ENCODE data around the gene CKS1B. TPM values are rescaled to one million over a fixed set of nuclear protein-coding genes. Genes with fewer than 3 reads are reported as not detected.

Gene CKS1B
- total and polyA plus RNA-seq, 9 of the 15 experiments (the other 6 are each of a cell fraction or from before 2014, with no cell fraction given), result 215 to 1,103 (median 460) TPM

DNA sequence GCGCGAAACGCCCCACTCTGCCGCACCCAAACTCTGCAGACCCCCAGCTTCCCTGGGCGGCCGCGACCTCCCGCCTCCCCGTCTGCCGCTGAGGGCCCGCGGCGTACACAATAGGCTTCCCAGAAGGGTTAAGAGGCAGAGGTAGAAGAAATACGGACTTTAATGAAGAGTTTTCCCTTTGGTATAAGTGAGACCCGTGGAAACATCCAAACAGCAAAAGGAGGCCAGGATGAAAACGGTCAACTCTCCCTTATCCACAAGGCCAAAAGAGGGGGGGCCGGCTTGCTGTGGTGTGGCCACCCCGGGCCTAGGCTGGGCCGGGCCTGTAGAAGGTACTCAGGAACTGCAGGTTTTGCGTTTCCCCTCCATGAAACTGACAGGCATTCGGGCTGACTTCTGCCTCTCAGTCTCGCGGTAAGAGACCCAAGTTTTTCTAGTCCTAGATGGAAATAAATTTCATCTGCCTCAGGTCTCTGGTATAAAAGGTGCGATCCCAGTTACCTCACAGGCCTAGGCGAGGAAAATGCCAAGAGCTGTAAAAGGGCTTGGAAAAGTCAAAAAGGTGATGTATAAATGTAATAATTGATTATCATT lies 12.2 kb upstream of the CKS1B start (continued):
- TF ChIP-seq, protein P1, sequence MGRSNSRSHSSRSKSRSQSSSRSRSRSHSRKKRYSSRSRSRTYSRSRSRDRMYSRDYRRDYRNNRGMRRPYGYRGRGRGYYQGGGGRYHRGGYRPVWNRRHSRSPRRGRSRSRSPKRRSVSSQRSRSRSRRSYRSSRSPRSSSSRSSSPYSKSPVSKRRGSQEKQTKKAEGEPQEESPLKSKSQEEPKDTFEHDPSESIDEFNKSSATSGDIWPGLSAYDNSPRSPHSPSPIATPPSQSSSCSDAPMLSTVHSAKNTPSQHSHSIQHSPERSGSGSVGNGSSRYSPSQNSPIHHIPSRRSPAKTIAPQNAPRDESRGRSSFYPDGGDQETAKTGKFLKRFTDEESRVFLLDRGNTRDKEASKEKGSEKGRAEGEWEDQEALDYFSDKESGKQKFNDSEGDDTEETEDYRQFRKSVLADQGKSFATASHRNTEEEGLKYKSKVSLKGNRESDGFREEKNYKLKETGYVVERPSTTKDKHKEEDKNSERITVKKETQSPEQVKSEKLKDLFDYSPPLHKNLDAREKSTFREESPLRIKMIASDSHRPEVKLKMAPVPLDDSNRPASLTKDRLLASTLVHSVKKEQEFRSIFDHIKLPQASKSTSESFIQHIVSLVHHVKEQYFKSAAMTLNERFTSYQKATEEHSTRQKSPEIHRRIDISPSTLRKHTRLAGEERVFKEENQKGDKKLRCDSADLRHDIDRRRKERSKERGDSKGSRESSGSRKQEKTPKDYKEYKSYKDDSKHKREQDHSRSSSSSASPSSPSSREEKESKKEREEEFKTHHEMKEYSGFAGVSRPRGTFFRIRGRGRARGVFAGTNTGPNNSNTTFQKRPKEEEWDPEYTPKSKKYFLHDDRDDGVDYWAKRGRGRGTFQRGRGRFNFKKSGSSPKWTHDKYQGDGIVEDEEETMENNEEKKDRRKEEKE (IDR thresholded peaks at IDR 0.05; ENCODE audit: borderline replicate concordance in 1 of 2, control insufficient read depth in 1 of 2, low read depth in 2 of 2, low read length in 1 of 2), result 0 out of 4 replicates have a peak, but pooled peaks of 1 of the 2 experiments have one; percentile 32
- TF ChIP-seq ZBTB7A (IDR thresholded peaks at IDR 0.05; ENCODE audit: borderline replicate concordance, control insufficient read depth, low read depth, low read length) (peak; percentile 58; the same call in 1 of the 2 replicates), ARNT (IDR thresholded peaks at IDR 0.05) (0 out of 4 replicates have a peak, but pooled peaks of 1 of the 2 experiments have one; percentile 30), MAFK (IDR thresholded peaks at IDR 0.05; ENCODE audit: low read length) (no peak), ZEB2 (IDR thresholded peaks at IDR 0.05) (no peak), ZNF586 (CRISPR knock-in tag; conservative IDR thresholded peaks at IDR 0.05) (no peak), RB1 (IDR thresholded peaks at IDR 0.05; ENCODE audit: low read depth) (0 out of 2 replicates have a peak, but pooled peaks have one; percentile 2), SREBF2 (CRISPR knock-in tag; IDR thresholded peaks at IDR 0.05) (no peak), CXXC5 (CRISPR knock-in tag; IDR thresholded peaks at IDR 0.05) (no peak), SIN3A (IDR thresholded peaks at IDR 0.05; ENCODE audit: borderline replicate concordance in 2 of 2, control insufficient read depth in 1 of 2, low read depth in 2 of 2, low read length in 2 of 2) (peak in 1 of 2 experiments; percentile 43; a peak in 1 of 4 replicates), RBFOX2 (IDR thresholded peaks at IDR 0.05; ENCODE audit: low read depth, low read length) (peak; percentile 68), PKNOX1 (IDR thresholded peaks at IDR 0.05) (peak; percentile 48), ZC3H4 (CRISPR knock-in tag; IDR thresholded peaks at IDR 0.05; ENCODE audit: borderline replicate concordance) (peak; percentile 45; the same call in 1 of the 2 replicates), FOXA3 (CRISPR knock-in tag; conservative IDR thresholded peaks at IDR 0.05 in 1 of 2, IDR thresholded peaks at IDR 0.05 in 1 of 2) (peak in 1 of 2 experiments; percentile 60; a peak in 1 of 4 replicates), NR2C2 (CRISPR knock-in tag; IDR thresholded peaks at IDR 0.05) (no peak), NR2C2 (tag; IDR thresholded peaks at IDR 0.05) (0 out of 2 replicates have a peak, but pooled peaks have one; percentile 5), ZFX (CRISPR knock-in tag; IDR thresholded peaks at IDR 0.05) (peak; percentile 86)
- TF ChIP-seq, protein P2, sequence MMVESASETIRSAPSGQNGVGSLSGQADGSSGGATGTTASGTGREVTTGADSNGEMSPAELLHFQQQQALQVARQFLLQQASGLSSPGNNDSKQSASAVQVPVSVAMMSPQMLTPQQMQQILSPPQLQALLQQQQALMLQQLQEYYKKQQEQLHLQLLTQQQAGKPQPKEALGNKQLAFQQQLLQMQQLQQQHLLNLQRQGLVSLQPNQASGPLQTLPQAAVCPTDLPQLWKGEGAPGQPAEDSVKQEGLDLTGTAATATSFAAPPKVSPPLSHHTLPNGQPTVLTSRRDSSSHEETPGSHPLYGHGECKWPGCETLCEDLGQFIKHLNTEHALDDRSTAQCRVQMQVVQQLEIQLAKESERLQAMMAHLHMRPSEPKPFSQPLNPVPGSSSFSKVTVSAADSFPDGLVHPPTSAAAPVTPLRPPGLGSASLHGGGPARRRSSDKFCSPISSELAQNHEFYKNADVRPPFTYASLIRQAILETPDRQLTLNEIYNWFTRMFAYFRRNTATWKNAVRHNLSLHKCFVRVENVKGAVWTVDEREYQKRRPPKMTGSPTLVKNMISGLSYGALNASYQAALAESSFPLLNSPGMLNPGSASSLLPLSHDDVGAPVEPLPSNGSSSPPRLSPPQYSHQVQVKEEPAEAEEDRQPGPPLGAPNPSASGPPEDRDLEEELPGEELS (CRISPR knock-in tag; IDR thresholded peaks at IDR 0.05; ENCODE audit: borderline replicate concordance), result no peak
- TF ChIP-seq, protein P3, sequence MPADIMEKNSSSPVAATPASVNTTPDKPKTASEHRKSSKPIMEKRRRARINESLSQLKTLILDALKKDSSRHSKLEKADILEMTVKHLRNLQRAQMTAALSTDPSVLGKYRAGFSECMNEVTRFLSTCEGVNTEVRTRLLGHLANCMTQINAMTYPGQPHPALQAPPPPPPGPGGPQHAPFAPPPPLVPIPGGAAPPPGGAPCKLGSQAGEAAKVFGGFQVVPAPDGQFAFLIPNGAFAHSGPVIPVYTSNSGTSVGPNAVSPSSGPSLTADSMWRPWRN (IDR thresholded peaks at IDR 0.05; ENCODE audit: low read depth), result 0 out of 2 replicates have a peak, but pooled peaks have one; percentile 24
